ENCODE measurements around the gene SLC38A11.

Gene SLC38A11

DNA sequence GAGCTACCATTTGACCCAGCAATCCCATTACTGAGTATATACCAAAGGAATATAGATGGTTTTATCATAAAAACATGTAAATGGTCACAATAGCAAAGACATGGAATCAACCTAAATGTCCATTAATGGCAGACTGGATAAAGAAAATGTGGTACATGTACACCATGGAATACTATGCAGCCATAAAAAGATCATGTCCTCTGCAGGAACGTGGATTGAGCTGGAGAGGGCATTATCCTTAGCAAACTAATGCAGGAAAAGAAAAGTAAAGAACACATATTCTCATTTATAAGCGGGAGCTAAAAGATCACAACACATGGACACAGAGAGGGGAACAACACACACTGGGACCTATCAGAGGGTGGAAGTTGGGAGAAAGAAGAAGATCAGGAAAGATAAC lies 22.9 kb downstream of the SLC38A11 start:
- in situ Hi-C loops (cut with HindIII; ENCODE audit: low pct_ligation_motif_present, low pct_unique_long_range_greater_than_20kb, low sequenced_read_pairs): no loop called here
- DNase-seq: no peak

DNA sequence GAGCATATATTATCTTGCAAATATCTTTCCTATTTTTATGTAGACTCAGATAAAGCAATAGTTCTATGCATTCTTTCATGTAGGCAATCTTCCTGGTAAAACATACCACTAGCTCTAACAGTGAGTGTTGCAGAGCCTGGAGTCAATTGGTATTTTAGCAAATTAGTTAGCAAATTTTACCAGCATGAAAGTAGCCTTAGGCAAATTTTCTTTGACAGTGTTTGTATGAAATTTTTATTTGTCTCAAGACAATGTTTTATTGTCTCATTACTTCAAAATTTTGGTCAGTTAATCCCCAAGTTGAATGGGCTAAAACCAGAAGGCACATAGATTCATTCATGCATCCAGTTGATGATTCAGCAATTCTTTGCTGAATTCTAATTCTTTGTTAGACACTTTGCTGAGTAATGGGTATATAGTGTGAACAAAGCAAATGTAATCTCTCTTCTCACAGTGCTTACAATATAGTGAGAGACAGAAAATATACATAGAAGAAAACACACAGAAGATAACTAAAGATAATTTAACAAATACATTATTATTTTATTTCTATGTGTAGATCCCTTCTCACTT lies 27.1 kb downstream of the SLC38A11 start:
- DNase-seq: no peak
- in situ Hi-C loops (cut with HindIII; ENCODE audit: low pct_ligation_motif_present, low pct_unique_long_range_greater_than_20kb, low sequenced_read_pairs): no loop called here

DNA sequence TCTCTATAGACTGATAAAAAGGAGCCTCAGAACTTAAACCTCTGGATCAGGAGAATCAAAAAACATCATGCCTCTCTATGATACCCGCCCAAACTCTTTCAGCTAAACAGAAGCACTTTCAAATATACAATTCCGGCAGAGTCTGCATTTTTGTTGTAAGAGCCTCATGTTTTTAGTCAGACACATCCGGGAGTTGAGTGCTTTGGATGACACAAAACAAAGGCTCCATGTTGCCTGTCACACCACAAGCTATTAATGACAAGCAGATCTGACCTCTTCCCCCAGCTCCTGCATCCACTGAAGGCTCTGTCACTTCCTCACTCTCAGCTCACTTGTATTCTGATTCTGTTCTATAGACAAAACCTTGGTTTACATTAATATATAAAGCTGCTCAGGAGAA lies 33.2 kb downstream of the SLC38A11 start:
- DNase-seq: no peak
- in situ Hi-C loops (cut with HindIII; ENCODE audit: low pct_ligation_motif_present, low pct_unique_long_range_greater_than_20kb, low sequenced_read_pairs): loop anchor here (25.0 kb wide), 1 partner anchor 185 kb away; no protein-coding TSS in a partner anchor

GRCh38 chr2:164920430-164920829 lies 34.9 kb downstream of the SLC38A11 start:
- in situ Hi-C loops (cut with HindIII; ENCODE audit: low pct_ligation_motif_present, low pct_unique_long_range_greater_than_20kb, low sequenced_read_pairs): loop anchor here (25.0 kb wide), 1 partner anchor 183 kb away; no protein-coding TSS in a partner anchor
- peak; percentile 95 for DNase-seq

DNA sequence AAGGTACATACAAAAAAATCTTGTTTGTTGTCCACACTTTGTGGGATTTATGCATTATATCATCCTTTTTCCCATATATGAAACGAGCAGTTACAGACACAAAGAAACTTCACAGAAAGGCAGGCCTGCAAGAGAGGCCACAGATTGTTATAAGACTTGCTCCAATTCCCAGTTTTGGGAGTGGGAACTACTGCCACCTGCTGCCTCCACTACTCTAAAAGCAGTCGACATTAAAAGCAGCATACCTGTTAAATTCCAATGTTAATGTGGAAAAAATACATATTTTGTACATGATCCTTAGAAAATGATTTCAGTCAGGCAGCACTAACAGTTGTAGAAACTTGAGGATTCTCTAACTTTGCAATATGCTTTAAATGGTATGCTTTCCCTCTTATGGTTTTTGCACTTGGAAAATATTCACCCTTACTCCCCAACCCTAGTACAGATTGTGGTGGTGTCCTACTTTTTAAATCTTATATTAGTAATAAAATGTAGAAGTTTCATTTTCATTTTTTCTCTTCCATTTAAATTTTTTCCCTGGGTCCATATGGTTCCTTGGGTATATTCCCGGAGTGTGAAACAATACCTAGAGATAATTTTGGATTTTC lies 37.9 kb downstream of the SLC38A11 start:
- peak; percentile 69 for DNase-seq
- in situ Hi-C loops (cut with HindIII; ENCODE audit: low pct_ligation_motif_present, low pct_unique_long_range_greater_than_20kb, low sequenced_read_pairs): loop anchor here (25.0 kb wide), 1 partner anchor 180 kb away; no protein-coding TSS in a partner anchor

- in situ Hi-C loops (cut with HindIII; ENCODE audit: low pct_ligation_motif_present, low pct_unique_long_range_greater_than_20kb, low sequenced_read_pairs): loop anchor here (25.0 kb wide), 1 partner anchor 178 kb away; no protein-coding TSS in a partner anchor
- DNase-seq: no peak
These were observed 39.8 kb downstream of the SLC38A11 start for GRCh38 chr2:164915566-164915965.

DNA sequence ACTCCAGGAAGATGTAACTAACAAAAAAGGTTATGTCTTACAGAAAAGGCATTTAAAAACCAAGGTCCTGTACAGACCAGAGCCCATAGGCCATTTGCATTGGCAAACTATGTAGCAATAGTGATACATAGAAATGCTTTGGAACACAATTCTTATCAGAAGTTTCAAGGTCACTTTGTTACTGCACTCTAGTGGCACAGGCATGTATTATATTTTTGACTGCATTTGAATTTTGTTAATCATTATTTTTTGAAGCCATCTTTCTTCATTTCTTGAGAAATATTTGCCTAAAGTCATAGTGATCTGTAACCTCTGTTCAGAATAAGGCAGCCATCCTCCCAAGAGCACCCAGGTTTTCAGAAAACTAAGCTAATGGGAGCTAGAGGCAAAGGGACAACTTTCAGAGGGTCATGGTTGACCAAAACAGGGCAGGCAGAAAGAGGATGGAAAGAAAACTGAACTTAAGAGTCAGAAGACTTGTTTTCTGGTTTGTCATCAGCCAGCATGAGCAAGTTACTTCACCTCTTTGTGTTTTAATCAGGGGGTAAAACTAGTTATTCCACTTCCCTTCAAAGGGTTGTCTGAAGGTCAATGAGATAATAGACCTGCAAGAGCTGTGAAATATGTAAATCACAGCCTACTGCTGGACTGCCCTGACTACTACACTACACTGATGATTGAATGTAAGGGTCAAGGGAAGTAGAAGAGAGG lies 41.5 kb downstream of the SLC38A11 start:
- peak; percentile 57 for DNase-seq
- in situ Hi-C loops (cut with HindIII; ENCODE audit: low pct_ligation_motif_present, low pct_unique_long_range_greater_than_20kb, low sequenced_read_pairs): loop anchor here (25.0 kb wide), 1 partner anchor 176 kb away; no protein-coding TSS in a partner anchor

GRCh38 chr2:164913011-164913410 lies 42.3 kb downstream of the SLC38A11 start:
- in situ Hi-C loops (cut with HindIII; ENCODE audit: low pct_ligation_motif_present, low pct_unique_long_range_greater_than_20kb, low sequenced_read_pairs): loop anchor here (25.0 kb wide), 1 partner anchor 176 kb away; no protein-coding TSS in a partner anchor

GRCh38 chr2:164911832-164912231 lies 43.5 kb downstream of the SLC38A11 start:
- DNase-seq: no peak
- in situ Hi-C loops (cut with HindIII; ENCODE audit: low pct_ligation_motif_present, low pct_unique_long_range_greater_than_20kb, low sequenced_read_pairs): loop anchor here (25.0 kb wide), 1 partner anchor 175 kb away; no protein-coding TSS in a partner anchor

More at GRCh38 chr2:164913011-164913410, 42.3 kb downstream of the SLC38A11 start:
- no peak for DNase-seq

DNA sequence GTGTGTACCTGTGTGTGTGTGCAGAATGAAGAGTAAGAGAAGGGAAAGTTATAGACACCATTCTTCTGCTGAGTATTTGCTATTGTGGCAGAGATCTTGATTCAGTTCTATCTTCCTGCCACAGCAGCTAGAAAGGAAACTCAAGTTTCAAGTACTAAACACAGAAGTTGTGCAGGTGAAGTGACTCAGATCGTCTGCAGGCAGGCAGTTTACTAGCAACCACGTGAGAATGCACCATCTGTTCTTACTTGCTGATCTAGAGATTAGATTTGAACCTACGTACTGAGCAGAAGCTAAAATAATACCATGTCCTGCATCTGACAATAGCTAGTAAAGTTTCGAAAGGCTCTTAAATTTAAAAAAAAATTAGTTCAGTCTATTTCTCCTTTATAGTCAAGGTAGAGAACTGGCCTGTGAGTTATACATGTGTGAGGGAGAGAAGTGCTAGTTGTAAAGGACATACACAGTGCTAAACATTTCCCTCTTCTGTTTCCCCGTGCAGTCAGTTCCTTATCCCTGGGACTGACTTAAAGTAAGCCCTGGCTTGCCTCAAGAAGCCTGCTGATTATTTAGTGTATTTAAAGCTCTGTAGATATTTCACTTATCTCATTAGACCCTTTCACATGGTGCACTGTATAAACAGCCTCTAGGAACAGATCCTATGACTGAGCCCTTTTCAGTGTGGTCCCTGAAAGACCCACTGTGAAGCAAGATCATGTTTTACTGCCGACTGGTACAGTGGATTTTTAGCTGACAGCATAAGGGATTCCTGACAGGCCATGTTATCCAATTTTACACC lies 45.0 kb downstream of the SLC38A11 start:
- in situ Hi-C loops (cut with HindIII; ENCODE audit: low pct_ligation_motif_present, low pct_unique_long_range_greater_than_20kb, low sequenced_read_pairs): loop anchor here (25.0 kb wide), 1 partner anchor 173 kb away; no protein-coding TSS in a partner anchor
- peak; percentile 47 for DNase-seq

DNA sequence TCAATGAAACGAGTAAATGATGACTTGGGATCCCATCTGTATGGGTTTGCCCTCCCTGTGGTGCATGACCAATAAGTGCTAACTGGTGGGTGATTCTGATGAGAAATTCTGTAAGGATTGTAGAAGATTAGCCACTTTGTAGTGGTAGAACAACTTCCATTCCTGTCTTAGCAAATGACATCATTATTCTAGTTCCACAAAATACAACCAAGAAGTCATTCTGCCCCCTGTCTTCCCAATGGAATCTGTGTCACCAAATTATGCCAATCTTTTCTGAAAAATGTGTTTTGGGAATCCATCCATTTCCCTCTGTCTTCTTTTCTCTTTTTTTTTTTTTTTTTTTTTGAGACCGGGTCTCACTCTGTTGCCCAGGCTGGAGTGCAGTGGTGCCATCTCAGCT lies 48.4 kb downstream of the SLC38A11 start:
- no peak for DNase-seq
- in situ Hi-C loops (cut with HindIII; ENCODE audit: low pct_ligation_motif_present, low pct_unique_long_range_greater_than_20kb, low sequenced_read_pairs): loop anchor here (25.0 kb wide), 1 partner anchor 170 kb away; no protein-coding TSS in a partner anchor

- no peak for DNase-seq
- in situ Hi-C loops (cut with HindIII; ENCODE audit: low pct_ligation_motif_present, low pct_unique_long_range_greater_than_20kb, low sequenced_read_pairs): loop anchor here (25.0 kb wide), 1 partner anchor 168 kb away; no protein-coding TSS in a partner anchor
These were observed 50.0 kb downstream of the SLC38A11 start for GRCh38 chr2:164905307-164905706.

DNA sequence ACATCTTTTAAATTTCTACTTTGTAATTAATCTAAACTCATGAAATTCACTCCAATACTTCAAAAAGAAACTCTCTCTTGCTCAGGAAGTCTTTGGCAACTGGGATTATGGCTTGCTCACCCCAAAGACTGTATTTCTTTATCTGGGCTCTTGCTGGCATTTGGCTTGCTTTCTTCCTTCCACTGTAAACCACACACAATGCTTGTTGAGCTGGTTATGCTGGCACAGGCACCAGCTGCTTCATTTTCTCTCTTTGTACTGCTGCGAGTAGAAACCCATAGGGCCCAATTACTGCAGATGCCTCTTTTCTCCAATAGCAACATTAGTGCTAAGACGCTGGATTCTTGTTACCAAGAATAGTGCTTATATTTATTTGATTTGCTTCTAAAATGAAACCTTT lies 51.4 kb downstream of the SLC38A11 start:
- no peak for DNase-seq
- in situ Hi-C loops (cut with HindIII; ENCODE audit: low pct_ligation_motif_present, low pct_unique_long_range_greater_than_20kb, low sequenced_read_pairs): loop anchor here (25.0 kb wide), 1 partner anchor 167 kb away; no protein-coding TSS in a partner anchor

DNA sequence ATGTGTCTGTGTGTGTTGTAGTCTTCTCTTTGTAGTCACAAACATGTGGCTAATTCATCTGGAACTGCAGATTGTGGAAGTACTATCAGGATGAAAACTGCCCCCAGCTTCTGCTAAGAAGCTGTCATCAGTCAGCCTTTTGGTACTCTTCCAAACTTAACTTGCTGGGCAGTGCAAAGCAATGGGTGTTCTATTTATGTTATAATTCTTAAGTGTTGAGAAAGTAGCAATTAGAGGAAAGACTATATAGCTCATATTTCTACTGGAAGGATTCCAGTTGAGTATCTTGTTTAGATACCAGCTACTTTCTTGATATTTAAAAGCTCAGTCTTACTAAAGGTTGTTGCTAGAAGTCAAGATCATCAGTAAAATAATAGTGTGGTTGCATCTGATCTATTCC lies 52.1 kb downstream of the SLC38A11 start:
- in situ Hi-C loops (cut with HindIII; ENCODE audit: low pct_ligation_motif_present, low pct_unique_long_range_greater_than_20kb, low sequenced_read_pairs): loop anchor here (25.0 kb wide), 1 partner anchor 166 kb away; no protein-coding TSS in a partner anchor
- no peak for DNase-seq

GRCh38 chr2:164899121-164899520 lies 56.2 kb downstream of the SLC38A11 start:
- DNase-seq: no peak
- in situ Hi-C loops (cut with HindIII; ENCODE audit: low pct_ligation_motif_present, low pct_unique_long_range_greater_than_20kb, low sequenced_read_pairs): no loop called here

GRCh38 chr2:164898475-164898874 lies 56.9 kb downstream of the SLC38A11 start:
- in situ Hi-C loops (cut with HindIII; ENCODE audit: low pct_ligation_motif_present, low pct_unique_long_range_greater_than_20kb, low sequenced_read_pairs): no loop called here
- DNase-seq: no peak

- DNase-seq: no peak
- in situ Hi-C loops (cut with HindIII; ENCODE audit: low pct_ligation_motif_present, low pct_unique_long_range_greater_than_20kb, low sequenced_read_pairs): no loop called here
These were observed 57.7 kb downstream of the SLC38A11 start for GRCh38 chr2:164897469-164898260.

All from ACHN (cell line).